Effector memory CD4-positive, alpha-beta T cell (primary cell): ENCODE data around the gene NPIPB2.
"Not testable (repeated sequence)": the region's sequence is repeated elsewhere in the genome, so short reads cannot be mapped to it uniquely, and the experiment has no call there.

Experiments used
- DNase-seq, 3 donors: peaks; one replicate each; pipeline ENCODE4 v3.0.0-alpha.2; 2020
- H3K27ac ChIP-seq: 2 replicates; pipeline ENCODE4 v1.7.0; 2013; ENCODE audit warnings: mild to moderate bottlenecking, low read length, moderate library complexity; ENCODE audit not compliant: insufficient read depth, poor library complexity, severe bottlenecking
- H3K27me3 ChIP-seq: replicated peaks from 2 replicates; pipeline ENCODE4 v1.7.0; 2013; ENCODE audit warnings: mild to moderate bottlenecking, low read length; ENCODE audit not compliant: insufficient read depth, control insufficient read depth, poor library complexity, severe bottlenecking
- H3K36me3 ChIP-seq: 2 replicates; pipeline ENCODE4 v1.7.0; 2013; ENCODE audit warnings: mild to moderate bottlenecking, low read length, moderate library complexity; ENCODE audit not compliant: control insufficient read depth, insufficient read depth
- H3K4me1 ChIP-seq: 2 replicates; pipeline ENCODE4 v1.7.0; 2013; ENCODE audit warnings: low read length, mild to moderate bottlenecking; ENCODE audit not compliant: control insufficient read depth, insufficient read depth, poor library complexity, severe bottlenecking
- H3K4me3 ChIP-seq: 2 replicates; pipeline ENCODE4 v1.7.0; 2013; ENCODE audit warnings: low read length, low read depth, mild to moderate bottlenecking; ENCODE audit not compliant: insufficient read depth, poor library complexity, severe bottlenecking
- H3K9me3 ChIP-seq: 2 replicates; pipeline ENCODE4 v1.7.0; 2013; ENCODE audit warnings: mild to moderate bottlenecking, low read length, moderate library complexity; ENCODE audit not compliant: control insufficient read depth

NPIPB2 gene

GRCh38 chr16:11924046-11924445, 17.8 kb downstream of the NPIPB2 start:
- not testable (repeated sequence) for DNase-seq, H3K4me3 ChIP-seq, H3K27me3 ChIP-seq, H3K9me3 ChIP-seq, H3K36me3 ChIP-seq, H3K4me1 ChIP-seq, H3K27ac ChIP-seq

GRCh38 chr16:11916524-11917285, 25.1 kb downstream of the NPIPB2 start:
- peak overlapping the region; percentile 47 for H3K4me3 ChIP-seq
- no peaks in the 10 kb centered on the region for H3K9me3 ChIP-seq
- no peak for DNase-seq
- peaks cover 20% of the 10 kb centered on the region for H3K4me1 ChIP-seq
- H3K27ac ChIP-seq = peak overlapping the region; percentile 78
- H3K27me3 ChIP-seq = no peaks in the 10 kb centered on the region
- H3K36me3 ChIP-seq = no peaks in the 10 kb centered on the region

- Histone ChIP-seq H3K27me3 (no peaks in the 10 kb centered on the region), H3K4me3 (peak within 1 kb of the TSS; percentile 67), H3K36me3 (no peaks in the 10 kb centered on the region), H3K9me3 (no peaks in the 10 kb centered on the region), H3K4me1 (peaks cover 24% of the 10 kb centered on the region), H3K27ac (peak within 1 kb of the TSS; percentile 78)
- peak; percentile 98 to 99 (median 98) for DNase-seq
Measured at GRCh38 chr16:11915644-11916523, 26.0 kb downstream of the NPIPB2 start, which contains the start of gene GSPT1. GSPT1 (minus strand) TSS chr16:11915956; CDS start chr16:11915720, 236 bp downstream.

- H3K4me3 ChIP-seq = peak overlapping the region; percentile 67
- H3K9me3 ChIP-seq = no peaks in the 10 kb centered on the region
- no peaks in the 10 kb centered on the region for H3K27me3 ChIP-seq
- no peaks in the 10 kb centered on the region for H3K36me3 ChIP-seq
- peak; percentile 8 to 24 (median 22) for DNase-seq
- peak overlapping the region; percentile 78 for H3K27ac ChIP-seq
- H3K4me1 ChIP-seq = peaks cover 32% of the 10 kb centered on the region
Measured at GRCh38 chr16:11915114-11915643, 26.7 kb downstream of the NPIPB2 start.

GRCh38 chr16:11914210-11915113, 27.4 kb downstream of the NPIPB2 start:
- peak in 2 of 3 donors; percentile 0 to 16 for DNase-seq
- Histone ChIP-seq H3K4me3 (peak overlapping the region; percentile 67), H3K27me3 (no peaks in the 10 kb centered on the region), H3K9me3 (no peaks in the 10 kb centered on the region), H3K36me3 (no peaks in the 10 kb centered on the region), H3K27ac (peak overlapping the region; percentile 78), H3K4me1 (peaks cover 32% of the 10 kb centered on the region)

- Histone ChIP-seq H3K4me3 (peak overlapping the region; percentile 67), H3K9me3 (no peaks in the 10 kb centered on the region), H3K4me1 (peaks cover 32% of the 10 kb centered on the region), H3K27ac (peak overlapping the region; percentile 78), H3K27me3 (no peaks in the 10 kb centered on the region), H3K36me3 (no peaks in the 10 kb centered on the region)
- peak; percentile 13 to 43 (median 39) for DNase-seq
Measured at GRCh38 chr16:11913425-11914079, 28.3 kb downstream of the NPIPB2 start.

- Histone ChIP-seq H3K4me1 (peaks cover 28% of the 10 kb centered on the region), H3K4me3 (peak overlapping the region; percentile 2), H3K36me3 (no peaks in the 10 kb centered on the region), H3K27me3 (no peaks in the 10 kb centered on the region), H3K27ac (no peak overlapping the region), H3K9me3 (no peaks in the 10 kb centered on the region)
- no peak for DNase-seq
Measured at GRCh38 chr16:11909653-11910545, 31.9 kb downstream of the NPIPB2 start.

- Histone ChIP-seq H3K9me3 (no peaks in the 10 kb centered on the region), H3K27me3 (no peaks in the 10 kb centered on the region), H3K4me3 (no peak overlapping the region), H3K36me3 (no peaks in the 10 kb centered on the region), H3K4me1 (peaks cover 15% of the 10 kb centered on the region), H3K27ac (no peak overlapping the region)
- DNase-seq = no peak
Measured at GRCh38 chr16:11907160-11907970, 34.5 kb downstream of the NPIPB2 start.
